HG03064 (cell line): ENCODE data around the gene SLC35F6.
"Not testable (repeated sequence)": the region's sequence is repeated elsewhere in the genome, so short reads cannot be mapped to it uniquely, and the experiment has no call there.

ENCODE experiments used
- ATAC-seq: cut with Tn5 transposase; IDR thresholded peaks from one replicate; pipeline ENCODE4 v1.9.1; 2021; ENCODE audit warnings: low read depth; ENCODE audit not compliant: unreplicated experiment

Gene SLC35F6

GRCh38 chr2:26814072-26814765 is 50.1 kb downstream of the SLC35F6 start:
- not testable (repeated sequence) for ATAC-seq

- no peak for ATAC-seq
Observed at GRCh38 chr2:26816893-26817292, 52.8 kb downstream of the SLC35F6 start.

- no peak for ATAC-seq
Observed at GRCh38 chr2:26818255-26818654, 54.2 kb downstream of the SLC35F6 start.

- no peak for ATAC-seq
Observed at GRCh38 chr2:26818972-26819371, 54.9 kb downstream of the SLC35F6 start.

GRCh38 chr2:26820932-26821331 is 56.8 kb downstream of the SLC35F6 start:
- ATAC-seq = no peak

GRCh38 chr2:26822877-26823276 is 58.8 kb downstream of the SLC35F6 start:
- no peak for ATAC-seq
